Muscle of leg (tissue), 11 donors: ENCODE data around the gene SIPA1L3. TPM values are rescaled to one million over a fixed set of nuclear protein-coding genes. Genes with fewer than 3 reads are reported as not detected.

ENCODE experiments used
- DNase-seq: peaks from one replicate; pipeline ENCODE4 v3.0.0; 2013
- H3K27ac ChIP-seq: one replicate; pipeline ENCODE4 v1.5.1; 2013; ENCODE audit warnings: mild to moderate bottlenecking, low read length, control low read depth
- H3K27me3 ChIP-seq: one replicate; pipeline ENCODE4 v1.6.1; 2013; ENCODE audit warnings: low read length; ENCODE audit not compliant: control insufficient read depth, insufficient read depth
- H3K36me3 ChIP-seq: one replicate; pipeline ENCODE4 v1.6.1; 2013; ENCODE audit warnings: low read length; ENCODE audit not compliant: control insufficient read depth, insufficient read depth
- H3K4me1 ChIP-seq: one replicate; pipeline ENCODE4 v1.6.1; 2013; ENCODE audit warnings: low read length; ENCODE audit not compliant: control insufficient read depth, insufficient read depth
- H3K4me3 ChIP-seq: one replicate; pipeline ENCODE4 v1.5.1; 2013; ENCODE audit warnings: low read length, control low read depth
- H3K9me3 ChIP-seq: replicated peaks from 2 replicates; pipeline ENCODE4 v1.6.1; 2013; ENCODE audit warnings: low read depth, low read length; ENCODE audit not compliant: control insufficient read depth
- WGBS: methylation state at CpG from one replicate; pipeline ENCODE4 v1.1.5; 2013; ENCODE audit warnings: missing lambda C conversion rate; ENCODE audit not compliant: insufficient coverage; 5-methylcytosine and 5-hydroxymethylcytosine counted together
- polyA plus RNA-seq, 8 donors: library from polyadenylated mRNA; unstranded; fragments of 120-200 nt; gene quantifications; one replicate each; pipeline versions ENCODE4 v1.2.1 to v1.2.3, GENCODE V29; 2013; ENCODE audit warnings: inconsistent platforms in 1 of 8, low replicate concordance in 1 of 8; ENCODE audit not compliant: insufficient read length in 8 of 8, insufficient read depth in 1 of 8
- total RNA-seq: library from RNA; stranded (reverse); fragments of 120-200 nt; gene quantifications from one replicate; pipeline ENCODE4 v1.2.4, GENCODE V29; 2013

Gene SIPA1L3
- total and polyA plus RNA-seq, 9 donors: 6.8 to 13.8 (median 9.1) TPM

- no peak overlapping the region for H3K4me3 ChIP-seq
- H3K36me3 ChIP-seq: peaks cover 22% of the 10 kb centered on the region
Observed at GRCh38 chr19:38099966-38100365, 193.0 kb downstream of the SIPA1L3 start.

GRCh38 chr19:38100589-38100988 is 193.6 kb downstream of the SIPA1L3 start:
- Histone ChIP-seq H3K27me3 (no peaks in the 10 kb centered on the region), H3K27ac (no peak overlapping the region), H3K4me3 (no peak overlapping the region), H3K4me1 (no peaks in the 10 kb centered on the region), H3K36me3 (peaks cover 24% of the 10 kb centered on the region), H3K9me3 (peaks cover 8% of the 10 kb centered on the region)
- no peak for DNase-seq
- WGBS: 92% methylated on average over 2 of the region's 8 CpGs

More at GRCh38 chr19:38099966-38100365, 193.0 kb downstream of the SIPA1L3 start:
- Histone ChIP-seq H3K4me1 (no peaks in the 10 kb centered on the region), H3K27ac (no peak overlapping the region), H3K9me3 (peaks cover 8% of the 10 kb centered on the region), H3K27me3 (no peaks in the 10 kb centered on the region)
- DNase-seq: no peak
- WGBS: 97% methylated on average over 6 of the region's 8 CpGs

GRCh38 chr19:38101723-38102122 is 194.7 kb downstream of the SIPA1L3 start:
- Histone ChIP-seq H3K27ac (no peak overlapping the region), H3K36me3 (peaks cover 30% of the 10 kb centered on the region), H3K4me3 (no peak overlapping the region), H3K9me3 (peaks cover 8% of the 10 kb centered on the region), H3K4me1 (no peaks in the 10 kb centered on the region), H3K27me3 (no peaks in the 10 kb centered on the region)
- 94% methylated on average over 6 of the region's 10 CpGs for WGBS
- no peak for DNase-seq

- Histone ChIP-seq H3K9me3 (no peaks in the 10 kb centered on the region), H3K4me3 (no peak overlapping the region), H3K27me3 (no peaks in the 10 kb centered on the region), H3K36me3 (peaks cover 35% of the 10 kb centered on the region), H3K4me1 (no peaks in the 10 kb centered on the region), H3K27ac (no peak overlapping the region)
- DNase-seq: no peak
- no CpG with 5 or more reads among the region's 4 CpGs for WGBS
Observed at GRCh38 chr19:38105574-38105973, 198.6 kb downstream of the SIPA1L3 start.

GRCh38 chr19:38107129-38107528 is 200.1 kb downstream of the SIPA1L3 start:
- 83% methylated on average over 2 of the region's 4 CpGs for WGBS
- no peak for DNase-seq
- Histone ChIP-seq H3K9me3 (no peaks in the 10 kb centered on the region), H3K27ac (no peak overlapping the region), H3K4me1 (no peaks in the 10 kb centered on the region), H3K4me3 (no peak overlapping the region), H3K36me3 (peaks cover 29% of the 10 kb centered on the region), H3K27me3 (no peaks in the 10 kb centered on the region)

GRCh38 chr19:38111898-38112297 is 204.9 kb downstream of the SIPA1L3 start:
- no peaks in the 10 kb centered on the region for H3K9me3 ChIP-seq
- 89% methylated on average over 7 of the region's 9 CpGs for WGBS
- H3K4me1 ChIP-seq: no peaks in the 10 kb centered on the region
- no peaks in the 10 kb centered on the region for H3K27me3 ChIP-seq
- H3K4me3 ChIP-seq: no peak overlapping the region
- H3K36me3 ChIP-seq: peaks cover 37% of the 10 kb centered on the region
- DNase-seq: no peak
- no peak overlapping the region for H3K27ac ChIP-seq

GRCh38 chr19:38114651-38115050 is 207.6 kb downstream of the SIPA1L3 start:
- H3K27ac ChIP-seq: no peak overlapping the region
- peaks cover 4% of the 10 kb centered on the region for H3K9me3 ChIP-seq
- H3K27me3 ChIP-seq: no peaks in the 10 kb centered on the region
- WGBS: 93% methylated on average over 12 of the region's 12 CpGs
- H3K4me1 ChIP-seq: no peaks in the 10 kb centered on the region
- H3K4me3 ChIP-seq: no peak overlapping the region
- DNase-seq: no peak
- peaks cover 34% of the 10 kb centered on the region for H3K36me3 ChIP-seq

- H3K4me3 ChIP-seq: no peak overlapping the region
- WGBS: 36% methylated on average over 3 of the region's 4 CpGs
- H3K36me3 ChIP-seq: peaks cover 40% of the 10 kb centered on the region
Observed at GRCh38 chr19:38115271-38115802, 208.3 kb downstream of the SIPA1L3 start.

GRCh38 chr19:38118176-38118575 is 211.2 kb downstream of the SIPA1L3 start:
- DNase-seq: no peak
- Histone ChIP-seq H3K4me3 (no peak overlapping the region), H3K36me3 (peaks cover 39% of the 10 kb centered on the region), H3K27ac (no peak overlapping the region), H3K4me1 (no peaks in the 10 kb centered on the region), H3K27me3 (no peaks in the 10 kb centered on the region), H3K9me3 (peaks cover 11% of the 10 kb centered on the region)
- 83% methylated on average over 6 of the region's 9 CpGs for WGBS

More at GRCh38 chr19:38115271-38115802, 208.3 kb downstream of the SIPA1L3 start:
- DNase-seq: no peak
- no peaks in the 10 kb centered on the region for H3K4me1 ChIP-seq
- no peaks in the 10 kb centered on the region for H3K27me3 ChIP-seq
- H3K9me3 ChIP-seq: peaks cover 9% of the 10 kb centered on the region
- no peak overlapping the region for H3K27ac ChIP-seq

GRCh38 chr19:38120471-38121025 is 213.5 kb downstream of the SIPA1L3 start:
- Histone ChIP-seq H3K27ac (no peak overlapping the region), H3K27me3 (no peaks in the 10 kb centered on the region), H3K4me1 (no peaks in the 10 kb centered on the region), H3K36me3 (peaks cover 29% of the 10 kb centered on the region), H3K4me3 (no peak overlapping the region), H3K9me3 (peaks cover 11% of the 10 kb centered on the region)
- WGBS: 96% methylated on average over 3 of the region's 4 CpGs
- DNase-seq: no peak
